ENCODE results near the gene PHACTR1.

- TF ChIP-seq EZH2 (IDR thresholded peaks at IDR 0.05; ENCODE audit: insufficient read depth, poor library complexity, severe bottlenecking): no peak
- TF ChIP-seq EZH2phosphoT487 (IDR thresholded peaks at IDR 0.05; ENCODE audit: insufficient read depth, low read depth): no peak
Observed at GRCh38 chr6:13030396-13030795, 313.8 kb downstream of the PHACTR1 start.

All from GM23248 (cell line).